NCI-H2107 (cell line): Measurements from ENCODE around the gene GPANK1.
A peak's percentile ranks its signal among the peaks of the same experiment; 100 is the strongest.

ENCODE experiments used
- DNase-seq: peaks from one replicate; lab custom pipeline; 2025; lab: John Stamatoyannopoulos, UW

GPANK1 gene

DNA sequence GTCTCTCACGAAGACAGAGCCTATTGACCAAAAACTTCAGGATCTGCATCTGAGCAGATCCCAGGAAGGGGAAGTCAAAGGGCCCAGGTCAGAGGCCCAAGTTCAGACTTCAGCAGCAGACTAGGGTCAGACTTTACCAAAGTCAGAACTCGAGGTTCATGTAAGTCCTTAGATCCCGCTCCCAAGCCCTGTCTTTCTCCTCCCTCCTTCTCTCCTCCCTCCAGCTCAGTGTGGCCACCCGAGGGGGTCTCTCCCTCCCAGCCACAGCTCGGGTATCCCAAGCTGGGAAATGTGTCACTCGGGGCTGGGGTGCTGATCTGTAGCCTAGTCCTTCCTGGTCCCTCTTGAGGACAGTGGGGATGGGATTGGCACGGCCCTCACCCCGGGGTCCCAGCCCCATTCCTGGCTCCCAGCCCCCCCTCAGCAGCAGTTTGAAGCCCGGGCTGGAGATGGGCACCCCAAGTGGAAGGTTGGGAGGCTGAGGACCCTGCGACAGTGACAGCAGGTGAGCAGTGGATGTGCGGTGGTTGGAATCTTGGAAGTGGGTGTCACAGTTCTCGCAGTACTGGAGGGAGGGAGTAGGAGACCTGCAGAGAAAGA, 2.6 kb downstream of the GPANK1 start:
- no peak for DNase-seq

DNA sequence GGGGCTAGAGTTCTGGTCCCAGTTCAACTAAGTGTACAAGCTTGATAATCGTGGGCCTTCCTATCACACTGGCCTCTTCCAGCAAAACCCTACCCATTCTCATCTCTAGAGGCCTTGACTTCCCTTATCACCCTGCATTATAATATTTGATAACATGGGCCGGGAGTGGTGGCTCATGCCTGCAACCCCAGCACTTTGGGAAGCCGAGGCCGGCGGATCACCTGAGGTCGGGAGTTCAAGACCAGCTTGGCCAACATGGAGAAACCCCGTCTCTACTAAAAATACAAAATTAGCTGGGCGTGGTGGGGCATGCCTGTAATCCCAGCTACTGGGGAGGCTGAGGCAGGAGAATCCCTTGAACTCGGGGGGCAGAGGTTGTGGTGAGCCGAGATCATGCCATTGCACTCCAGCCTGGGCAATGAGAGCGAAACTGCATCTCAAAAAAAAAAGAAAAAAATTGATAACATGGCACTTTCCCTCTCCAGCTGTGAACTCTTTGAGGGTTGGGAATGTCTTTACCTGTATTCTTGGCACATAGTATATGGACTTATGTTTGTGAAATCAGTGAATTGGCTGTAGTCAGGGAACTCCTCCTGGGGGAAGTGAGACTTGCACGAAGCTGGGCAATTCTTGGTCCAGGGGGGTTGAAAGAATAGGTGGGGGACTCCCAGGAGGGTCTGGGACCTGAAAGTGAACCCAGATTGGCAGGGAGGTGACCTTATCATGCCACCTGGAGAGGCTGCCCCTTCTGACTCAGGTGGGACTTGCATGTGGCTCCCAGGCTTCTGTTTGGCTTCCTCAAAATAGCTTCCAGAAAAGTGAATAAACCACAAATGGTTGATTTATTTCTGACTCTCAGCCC, 3.3 kb downstream of the GPANK1 start:
- DNase-seq = no peak

DNA sequence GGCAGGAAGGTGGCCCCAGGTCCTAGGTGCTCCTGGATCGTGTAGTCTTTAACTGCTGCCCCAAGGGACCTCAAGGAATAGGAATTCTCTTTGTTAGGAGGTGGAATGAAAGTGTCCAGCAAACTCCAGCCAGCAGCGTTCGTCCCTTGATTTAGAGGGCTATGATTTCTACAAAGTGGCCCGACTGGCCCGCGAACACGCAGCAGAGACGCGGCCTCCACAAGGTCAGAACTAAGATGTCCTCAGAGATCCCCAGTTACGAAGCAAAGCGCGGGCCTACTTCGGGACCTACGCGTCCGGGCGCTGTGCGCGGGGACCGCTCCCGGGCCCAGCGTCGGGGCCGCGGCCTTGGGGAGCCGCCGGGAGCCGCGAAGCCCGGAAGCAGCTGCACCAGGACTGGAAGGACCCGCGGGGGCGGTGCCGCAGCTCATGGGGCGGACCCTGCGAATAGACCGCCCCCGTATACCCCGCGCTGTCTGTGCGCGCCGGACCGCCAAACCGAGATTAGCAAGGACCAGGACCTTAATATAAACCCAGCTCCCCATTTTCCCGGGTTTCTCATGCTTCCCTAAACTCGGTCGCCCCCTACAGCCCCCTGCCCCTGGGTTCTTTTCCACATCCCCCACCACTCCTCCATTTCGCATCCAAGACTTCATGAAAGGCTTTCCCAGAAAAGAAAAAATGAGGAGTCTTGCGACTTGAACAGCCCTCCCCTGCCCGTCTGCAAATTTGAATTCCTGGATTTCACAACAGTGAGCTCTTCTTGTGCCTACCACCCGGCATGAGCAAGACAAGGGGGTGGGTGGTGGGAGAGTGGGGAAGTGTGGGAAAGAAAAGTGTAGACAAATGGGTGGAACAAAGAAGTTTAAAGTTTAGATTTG, 4.2 kb downstream of the GPANK1 start, which contains the start of gene C6orf47:
Gene C6orf47 (minus strand): TSS at position 398 of the 881 bp plus-strand sequence. CDS start 831 bp downstream, outside the sequence.
- DNase-seq = peak; percentile 38

DNA sequence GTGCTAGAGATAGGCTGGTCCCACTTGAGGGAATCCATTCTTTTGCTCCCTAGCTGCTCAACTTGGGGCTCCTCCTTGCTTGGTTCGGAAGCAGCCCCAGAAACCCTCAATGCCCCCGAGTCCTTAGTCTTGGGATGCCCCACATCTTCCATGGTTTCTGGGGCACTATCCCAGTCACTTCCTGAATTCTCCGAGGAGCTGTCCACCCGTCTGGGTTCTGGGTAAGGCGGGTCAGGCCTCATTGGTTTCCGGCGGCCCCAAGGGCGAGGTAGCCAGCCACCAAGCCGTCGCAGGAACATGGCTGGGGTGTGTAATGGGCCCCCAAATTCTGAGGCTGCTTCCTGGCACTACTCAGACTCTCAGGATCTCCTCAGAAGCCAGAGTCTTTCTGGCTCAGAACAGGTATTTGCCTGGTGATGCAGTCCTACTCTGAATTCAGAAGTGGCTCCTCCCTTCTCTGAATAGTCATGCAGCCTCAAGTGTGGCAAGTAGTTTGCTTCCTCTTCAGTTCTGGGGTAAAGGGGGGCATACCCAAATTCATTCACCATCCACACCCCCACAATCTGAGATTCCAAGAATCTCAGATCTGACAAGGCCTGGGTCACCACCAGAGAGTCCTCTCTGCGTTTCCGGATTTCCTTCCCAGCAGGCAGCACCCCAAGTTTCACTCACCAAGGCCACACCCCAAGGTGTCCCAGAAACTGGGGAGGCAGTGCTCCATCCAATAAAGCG, 5.0 kb downstream of the GPANK1 start:
- DNase-seq = no peak

DNA sequence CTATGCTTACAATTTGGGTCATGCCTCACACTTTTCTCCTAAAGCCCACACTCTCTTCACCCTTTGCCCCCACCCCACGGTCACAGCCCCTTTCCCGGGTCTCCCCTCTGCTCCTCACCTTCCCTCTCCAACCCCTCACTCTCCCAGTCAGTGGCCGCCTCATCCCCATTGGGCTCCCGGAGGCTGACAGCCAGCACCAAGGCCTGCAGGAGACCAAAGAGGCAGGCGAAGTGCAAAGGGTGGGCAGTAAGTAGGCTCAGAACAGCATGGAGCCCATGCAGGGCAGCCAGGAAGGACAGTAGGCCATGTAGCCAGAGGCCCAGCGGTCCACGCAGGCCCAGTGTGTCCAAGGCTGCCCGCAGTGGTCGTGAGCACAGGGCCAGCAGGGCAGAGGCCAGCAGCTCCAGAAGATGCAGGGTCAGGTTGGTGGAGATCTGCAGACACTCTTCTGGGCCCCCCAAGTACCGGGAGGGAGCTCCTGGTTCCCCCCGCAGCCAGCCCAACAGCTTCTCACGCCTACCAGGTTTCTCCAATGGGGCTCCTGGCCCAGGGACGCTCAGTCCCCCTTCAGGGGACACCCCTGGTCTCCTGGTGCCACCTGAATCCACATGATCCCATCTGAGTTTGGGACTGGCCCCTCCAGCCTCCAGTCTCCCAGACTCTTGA, 5.7 kb downstream of the GPANK1 start:
- DNase-seq = no peak

DNA sequence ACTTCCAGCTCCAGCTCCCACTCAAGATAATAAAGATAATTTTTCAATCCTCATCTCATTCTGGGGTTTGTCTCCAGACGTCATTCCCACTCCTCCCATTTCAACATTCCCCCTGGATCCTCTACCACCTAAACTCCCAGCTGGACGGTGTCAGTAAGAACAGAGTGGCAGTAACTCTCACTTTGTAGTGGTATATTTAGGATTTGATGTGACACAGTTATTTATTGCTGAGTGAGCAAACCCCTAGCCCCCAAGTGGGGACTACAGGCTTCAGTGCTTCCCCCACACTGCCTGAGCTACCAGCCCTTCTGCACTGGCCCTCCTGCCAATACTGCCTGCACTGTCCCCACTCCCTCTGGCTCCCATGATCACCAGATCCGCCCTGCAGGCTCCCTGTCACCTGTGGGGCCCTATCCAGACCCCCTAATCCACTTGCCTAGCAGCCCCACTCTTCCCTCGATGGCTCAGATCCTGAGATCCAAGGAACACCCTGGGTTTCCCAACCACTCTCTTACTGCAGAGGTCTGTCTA, 6.6 kb downstream of the GPANK1 start:
- DNase-seq = no peak

DNA sequence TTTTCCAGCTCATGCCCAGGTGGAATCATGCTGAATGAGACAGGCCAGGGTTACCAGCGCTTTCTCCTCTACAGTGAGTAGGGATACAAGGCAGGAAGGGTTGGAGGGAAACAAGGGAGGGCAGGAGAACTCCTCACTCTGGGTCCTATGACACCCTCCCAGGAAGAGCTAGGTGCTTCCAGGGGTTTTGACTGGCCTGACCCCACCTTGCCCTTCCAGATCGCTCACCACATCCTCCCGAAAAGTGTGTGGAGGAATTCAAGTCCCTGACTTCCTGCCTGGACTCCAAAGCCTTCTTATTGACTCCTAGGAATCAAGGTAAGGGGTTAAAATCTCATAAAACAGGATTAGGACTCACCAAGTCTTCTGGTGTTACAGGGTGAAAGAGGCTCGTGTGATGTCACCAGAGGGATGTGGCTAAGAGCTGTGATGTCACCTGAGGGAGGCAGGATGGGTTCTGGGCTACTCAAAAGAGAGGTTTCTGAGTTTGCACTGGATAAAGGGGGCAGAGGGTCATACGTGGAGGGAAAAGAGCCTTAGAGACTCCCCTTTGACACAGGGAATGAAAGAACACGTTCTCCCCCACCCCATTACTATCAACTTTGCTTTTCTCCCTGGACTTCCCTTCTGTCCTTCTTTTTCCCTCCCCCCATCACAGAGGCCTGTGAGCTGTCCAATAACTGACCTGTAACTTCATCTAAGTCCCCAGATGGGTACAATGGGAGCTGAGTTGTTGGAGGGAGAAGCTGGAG, 7.2 kb downstream of the GPANK1 start:
- DNase-seq = no peak

DNA sequence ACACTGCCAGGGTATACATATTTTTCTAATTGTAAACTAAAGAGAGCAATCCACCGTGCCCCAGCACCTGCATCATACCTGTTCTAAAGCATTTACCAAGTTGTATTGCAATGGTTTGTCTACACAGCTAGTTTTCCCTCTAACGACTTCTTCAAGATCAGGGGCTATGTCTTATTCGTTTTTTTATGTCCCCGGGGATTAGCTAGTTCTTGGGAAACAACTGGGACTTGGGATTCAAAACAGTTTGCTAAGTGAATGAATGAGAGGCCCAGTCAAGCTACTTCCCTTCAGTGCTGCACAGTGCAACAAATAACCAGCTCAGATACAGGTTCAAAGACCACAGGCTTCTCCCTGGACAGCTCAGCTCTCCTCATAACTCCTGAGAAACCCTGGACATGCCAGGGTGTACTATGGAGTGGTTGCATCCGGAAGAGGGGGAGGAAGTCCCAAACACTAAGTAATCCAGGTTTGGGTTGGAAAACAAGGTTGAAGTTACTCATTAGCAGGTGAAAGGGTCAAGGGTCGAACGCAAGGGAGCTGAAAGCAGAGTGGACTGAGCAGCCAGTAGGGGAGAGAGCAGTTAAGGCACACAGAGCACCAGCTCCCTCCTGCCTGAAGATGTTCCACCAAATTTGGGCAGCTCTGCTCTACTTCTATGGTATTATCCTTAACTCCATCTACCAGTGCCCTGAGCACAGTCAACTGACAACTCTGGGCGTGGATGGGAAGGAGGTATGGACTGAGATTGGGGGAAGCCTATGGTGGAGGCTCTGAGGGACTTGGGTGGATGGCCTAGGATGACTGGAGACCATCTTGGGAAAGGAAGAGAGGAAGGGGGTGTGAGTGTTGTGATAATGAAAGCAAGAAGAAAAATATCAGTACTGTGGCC, 9.2 kb downstream of the GPANK1 start, which contains the start of gene APOM:
Gene APOM (plus strand): TSS at position 546 of the 889 bp plus-strand sequence. CDS start 73 bp downstream, at position 619.
- DNase-seq = no peak

DNA sequence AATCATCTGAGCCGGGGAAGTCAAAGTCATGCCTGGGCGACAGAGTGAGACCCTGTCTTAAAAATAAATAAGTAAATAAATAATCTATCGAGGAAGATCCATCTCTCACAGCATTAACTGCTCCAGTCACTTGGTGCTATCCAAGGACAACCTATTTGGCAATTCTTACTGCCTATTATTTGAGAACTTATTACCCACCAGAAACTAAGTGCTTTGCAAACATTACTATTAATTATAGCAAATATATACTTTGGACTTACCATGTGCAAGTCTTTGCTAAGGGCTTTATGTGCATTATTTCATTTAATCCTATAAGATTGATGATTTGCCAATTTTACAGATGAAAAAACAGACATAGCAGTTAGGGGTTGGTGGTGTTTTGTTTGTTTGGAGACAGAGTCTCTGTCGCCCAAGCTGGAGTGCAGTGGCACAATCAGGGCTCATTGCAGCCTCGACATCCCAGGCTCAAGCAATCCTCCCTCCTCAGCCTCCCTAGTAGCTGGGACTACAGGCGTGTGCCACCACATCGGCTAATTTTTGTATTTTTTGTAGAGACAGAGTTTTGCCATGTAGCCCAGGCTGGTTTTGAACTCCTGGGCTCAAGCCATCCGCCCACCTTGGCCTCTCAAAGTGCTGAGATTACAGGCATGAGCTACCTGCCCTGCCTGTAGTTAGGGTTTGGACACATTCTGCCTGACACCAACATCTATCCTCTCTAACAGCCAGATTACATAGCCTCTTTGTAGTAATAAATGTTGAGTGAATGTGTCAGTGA, 10.0 kb downstream of the GPANK1 start:
- DNase-seq = no peak

DNA sequence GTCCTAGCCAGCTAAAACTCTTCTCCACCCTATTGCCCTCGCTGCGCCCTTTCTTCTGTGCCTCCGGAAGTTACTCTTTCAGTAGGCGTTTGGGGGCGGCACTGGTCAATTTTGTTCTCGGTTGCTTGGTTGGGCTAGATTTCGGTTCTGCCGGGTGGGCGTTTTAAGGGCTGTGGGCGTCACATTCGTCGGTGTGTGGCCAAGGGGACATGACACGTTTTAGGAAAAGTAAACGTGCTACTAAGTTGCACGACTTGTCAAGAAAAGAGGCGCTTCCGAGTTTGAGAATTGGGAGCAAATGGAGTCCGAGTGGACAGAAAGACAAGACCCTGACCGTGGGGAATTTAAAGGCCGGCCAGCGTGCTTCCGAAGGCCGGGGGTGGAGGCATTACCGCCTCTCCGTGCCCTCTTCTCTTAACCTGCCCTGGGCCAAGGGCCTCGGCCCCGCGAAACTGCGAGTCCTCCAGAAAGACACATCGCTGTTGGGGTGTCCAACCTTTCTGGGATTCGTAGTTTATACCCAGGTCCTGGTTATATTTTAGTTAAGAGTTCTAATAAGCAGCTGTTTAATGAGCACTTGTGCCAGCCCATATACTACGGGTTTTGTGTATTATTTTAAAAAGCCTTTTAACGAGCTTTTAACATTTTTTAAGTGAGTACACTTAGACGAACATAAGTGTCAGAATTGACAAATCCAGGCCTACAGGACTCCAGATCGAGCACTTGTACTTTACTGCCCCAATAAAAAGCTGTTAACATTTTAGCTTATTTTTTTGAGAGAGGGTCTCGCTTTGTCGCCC, 11.7 kb downstream of the GPANK1 start:
- DNase-seq = no peak

DNA sequence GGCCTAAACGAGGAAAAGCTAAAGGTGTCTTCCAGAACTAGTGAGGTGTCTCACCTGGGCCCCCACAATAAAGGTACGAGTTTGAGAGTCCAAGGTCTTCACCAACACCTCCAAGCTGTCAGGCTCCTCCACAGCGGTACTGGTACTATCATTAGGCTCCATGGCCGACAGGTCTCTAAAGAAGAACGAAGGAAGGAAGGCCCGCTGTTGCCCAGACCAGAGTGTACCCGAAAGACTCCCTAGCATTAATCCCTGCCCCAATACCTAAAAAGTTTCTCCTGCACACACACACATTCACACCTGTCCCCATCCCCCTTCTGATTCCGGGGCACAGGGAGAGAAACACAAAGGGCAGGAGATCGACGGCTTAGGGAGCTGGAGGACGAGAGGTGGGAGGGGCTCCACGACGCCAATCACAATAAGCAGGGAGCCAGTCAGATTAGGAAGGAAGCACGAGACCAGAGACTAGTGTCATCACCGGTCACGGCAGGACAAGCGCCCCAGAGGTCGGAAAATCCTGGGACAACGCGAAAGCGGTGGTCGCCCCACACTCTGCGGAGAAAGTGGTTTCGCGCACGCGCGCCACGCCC, 13.1 kb downstream of the GPANK1 start:
- DNase-seq = no peak

DNA sequence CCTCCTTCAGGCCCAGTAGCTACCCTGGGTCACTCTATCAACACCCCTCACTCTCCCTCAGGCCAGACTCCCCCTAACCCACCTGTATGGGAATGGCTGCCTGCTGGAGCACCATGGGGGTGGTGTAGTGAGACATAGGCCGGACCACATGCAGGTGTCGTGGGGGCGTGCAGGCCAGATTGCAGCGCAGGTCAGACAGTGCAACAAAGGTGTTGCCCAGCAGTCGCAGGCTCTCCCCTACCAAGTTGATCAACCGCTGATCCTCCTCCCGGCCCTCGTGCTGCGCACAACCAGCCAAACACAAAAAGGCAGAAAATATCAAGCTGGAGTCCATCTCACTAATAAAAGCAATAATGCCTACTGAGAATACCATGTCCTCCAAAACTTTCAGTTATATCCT, 19.5 kb downstream of the GPANK1 start:
- no peak for DNase-seq

DNA sequence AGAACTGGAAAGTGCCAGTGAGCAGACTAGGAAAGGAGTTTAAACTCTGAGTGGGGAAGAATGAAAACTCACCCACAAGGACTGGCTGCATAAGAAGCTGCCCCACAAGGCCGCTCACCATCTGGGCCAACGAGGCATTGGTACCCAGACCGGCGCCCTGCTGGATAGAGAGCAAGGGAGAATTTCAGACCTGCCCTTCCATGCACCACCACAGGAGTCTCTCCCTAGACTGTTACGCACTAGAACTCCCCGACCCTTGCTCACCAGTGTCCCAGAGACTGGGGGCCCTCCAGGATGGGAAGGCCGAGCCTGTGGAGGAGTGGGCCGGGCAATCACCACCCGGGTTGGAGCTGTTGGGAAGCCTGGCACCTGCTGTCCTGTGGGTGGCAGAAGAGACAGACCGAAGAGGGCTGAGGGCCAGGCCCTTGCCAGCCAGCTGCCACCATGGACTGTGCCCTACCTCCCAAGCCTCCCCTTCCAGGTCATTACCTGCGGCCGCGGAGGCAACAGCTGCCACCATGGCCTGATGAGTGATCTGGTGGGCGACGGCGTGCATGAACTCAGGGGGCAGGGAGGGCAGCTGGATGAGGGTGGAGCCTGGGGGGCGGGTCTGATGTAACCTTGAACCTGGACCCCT, 20.9 kb downstream of the GPANK1 start:
- DNase-seq = no peak

DNA sequence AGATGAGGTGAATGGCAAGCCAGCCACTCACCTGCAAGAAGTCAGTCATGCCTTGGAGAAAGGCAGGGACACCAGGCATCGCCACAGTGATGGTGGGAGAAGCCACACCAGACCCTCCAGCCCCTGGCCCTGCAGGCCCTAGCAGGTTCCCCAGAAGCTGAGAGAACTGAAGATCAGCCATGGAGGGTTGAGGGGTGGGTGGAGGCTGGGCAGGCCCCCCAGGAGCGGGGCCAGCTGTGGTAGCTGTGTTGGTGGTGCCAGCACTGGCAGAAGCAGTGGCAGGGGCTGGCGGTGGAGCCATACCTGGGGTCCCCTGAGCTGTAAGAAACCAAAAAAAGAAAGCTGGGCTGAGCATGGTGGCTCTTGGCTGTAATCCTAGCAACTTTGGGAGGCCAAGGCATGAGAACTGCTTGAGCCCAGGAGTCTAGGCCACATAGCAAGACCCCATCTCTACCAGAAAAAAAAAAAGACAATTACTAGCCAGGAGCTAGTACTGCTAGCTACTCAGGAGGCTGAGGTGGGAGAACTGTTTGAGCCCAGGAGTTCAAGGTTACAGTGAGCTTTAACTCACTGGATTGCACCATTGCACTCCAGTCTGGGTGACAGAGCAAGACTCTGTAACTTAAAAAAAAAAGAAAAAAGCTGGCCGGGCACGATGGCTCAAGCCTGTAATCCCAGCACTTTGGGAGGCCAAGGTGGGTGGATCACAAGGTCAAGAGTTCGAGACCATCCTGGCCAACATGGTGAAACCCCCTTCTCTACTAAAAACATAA, 21.8 kb downstream of the GPANK1 start:
- no peak for DNase-seq

DNA sequence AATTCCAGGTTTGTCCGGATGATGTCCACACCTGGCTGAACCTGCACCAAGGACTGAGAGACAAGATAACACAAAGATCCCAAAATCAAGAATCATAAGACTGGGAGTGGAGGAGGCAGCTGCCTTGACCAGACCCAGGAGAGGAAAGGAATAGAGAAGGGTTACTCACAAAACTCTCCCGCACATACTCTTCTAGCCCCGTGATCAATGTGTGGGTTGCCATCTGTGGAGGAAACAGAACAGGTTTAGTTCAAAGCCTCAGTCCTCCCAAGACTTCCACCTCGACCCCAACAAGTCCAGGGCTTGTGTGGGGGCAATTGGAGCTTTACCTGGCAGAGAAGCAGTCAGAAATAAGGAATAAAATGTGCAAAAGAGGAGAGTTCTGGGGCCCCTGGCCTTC, 23.4 kb downstream of the GPANK1 start:
- no peak for DNase-seq

DNA sequence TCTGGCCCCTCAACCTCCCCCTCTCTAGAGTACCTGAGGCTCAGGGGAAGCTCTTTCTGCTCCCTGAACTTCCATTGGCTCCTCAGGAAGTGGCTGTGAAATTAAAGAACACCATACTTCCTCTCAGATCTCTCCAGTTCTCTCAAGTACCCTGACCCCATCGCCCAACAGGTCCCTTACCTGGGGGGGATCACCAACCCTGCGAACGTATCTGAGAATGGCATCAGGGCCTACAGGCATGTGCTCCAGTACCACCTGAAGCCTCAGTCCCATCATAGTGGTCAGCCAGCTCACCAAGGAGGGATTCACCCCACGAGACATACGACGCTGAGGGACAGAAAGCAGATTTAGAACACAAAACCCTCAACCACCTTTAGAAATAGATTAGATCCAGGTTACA, 24.2 kb downstream of the GPANK1 start:
- no peak for DNase-seq
